ENCODE measurements around the gene ZNF467.

The ZNF467 gene

GRCh38 chr7:149719912-149720335 lies 53.5 kb downstream of the ZNF467 start:
- Histone ChIP-seq H3K4me3 (ENCODE audit: low read length) (no peak overlapping the region), H3K27ac (ENCODE audit: low read length) (no peak overlapping the region), H3K27me3 (ENCODE audit: control insufficient read depth, insufficient read depth, low read length) (no peaks in the 10 kb centered on the region), H3K9me3 (ENCODE audit: control insufficient read depth, insufficient read depth, low read length) (no peaks in the 10 kb centered on the region), H3K4me1 (ENCODE audit: control insufficient read depth, insufficient read depth, low read length) (no peaks in the 10 kb centered on the region; the same call in 1 of the 2 replicates), H3K36me3 (ENCODE audit: control insufficient read depth, insufficient read depth, low read length) (peaks cover 19% of the 10 kb centered on the region)
- WGBS (ENCODE audit: insufficient coverage, insufficient read length) = no CpG with 5 or more reads among the region's 5 CpGs
- no peak for DNase-seq (ENCODE audit: low read depth, low spot score)

- DNase-seq (ENCODE audit: low read depth, low spot score) = no peak
- no peaks in the 10 kb centered on the region; the same call in 1 of the 2 replicates for H3K4me1 ChIP-seq (ENCODE audit: control insufficient read depth, insufficient read depth, low read length)
- H3K9me3 ChIP-seq (ENCODE audit: control insufficient read depth, insufficient read depth, low read length) = no peaks in the 10 kb centered on the region
- H3K27me3 ChIP-seq (ENCODE audit: control insufficient read depth, insufficient read depth, low read length) = no peaks in the 10 kb centered on the region
- H3K36me3 ChIP-seq (ENCODE audit: control insufficient read depth, insufficient read depth, low read length) = peaks cover 18% of the 10 kb centered on the region
- no peak overlapping the region for H3K4me3 ChIP-seq (ENCODE audit: low read length)
- H3K27ac ChIP-seq (ENCODE audit: low read length) = no peak overlapping the region
- WGBS (ENCODE audit: insufficient coverage, insufficient read length) = no CpG with 5 or more reads among the region's 29 CpGs
Measured at GRCh38 chr7:149719050-149719899, 54.1 kb downstream of the ZNF467 start.

- whole genome bisulfite sequencing (ENCODE audit: insufficient coverage, insufficient read length) = no CpG with 5 or more reads among the region's 6 CpGs
- H3K36me3 ChIP-seq (ENCODE audit: control insufficient read depth, insufficient read depth, low read length) = peaks cover 16% of the 10 kb centered on the region
- H3K9me3 ChIP-seq (ENCODE audit: control insufficient read depth, insufficient read depth, low read length) = no peaks in the 10 kb centered on the region
- H3K27ac ChIP-seq (ENCODE audit: low read length) = no peak overlapping the region
- no peaks in the 10 kb centered on the region for H3K27me3 ChIP-seq (ENCODE audit: control insufficient read depth, insufficient read depth, low read length)
- DNase-seq (ENCODE audit: low read depth, low spot score) = no peak
- no peaks in the 10 kb centered on the region; the same call in 1 of the 2 replicates for H3K4me1 ChIP-seq (ENCODE audit: control insufficient read depth, insufficient read depth, low read length)
- H3K4me3 ChIP-seq (ENCODE audit: low read length) = no peak overlapping the region
Measured at GRCh38 chr7:149718730-149719049, 54.7 kb downstream of the ZNF467 start.

- no peak for DNase-seq (ENCODE audit: low read depth, low spot score)
- H3K4me1 ChIP-seq (ENCODE audit: control insufficient read depth, insufficient read depth, low read length) = no peaks in the 10 kb centered on the region; the same call in 1 of the 2 replicates
- no peak overlapping the region for H3K27ac ChIP-seq (ENCODE audit: low read length)
- H3K9me3 ChIP-seq (ENCODE audit: control insufficient read depth, insufficient read depth, low read length) = no peaks in the 10 kb centered on the region
- no peak overlapping the region for H3K4me3 ChIP-seq (ENCODE audit: low read length)
- peaks cover 8% of the 10 kb centered on the region for H3K36me3 ChIP-seq (ENCODE audit: control insufficient read depth, insufficient read depth, low read length)
- WGBS (ENCODE audit: insufficient coverage, insufficient read length) = no CpG with 5 or more reads among the region's 5 CpGs
- H3K27me3 ChIP-seq (ENCODE audit: control insufficient read depth, insufficient read depth, low read length) = no peaks in the 10 kb centered on the region
Measured at GRCh38 chr7:149717481-149717880, 55.9 kb downstream of the ZNF467 start.

- Histone ChIP-seq H3K4me3 (ENCODE audit: low read length) (no peak overlapping the region), H3K36me3 (ENCODE audit: control insufficient read depth, insufficient read depth, low read length) (peaks cover 8% of the 10 kb centered on the region), H3K4me1 (ENCODE audit: control insufficient read depth, insufficient read depth, low read length) (no peaks in the 10 kb centered on the region; the same call in 1 of the 2 replicates), H3K9me3 (ENCODE audit: control insufficient read depth, insufficient read depth, low read length) (no peaks in the 10 kb centered on the region), H3K27ac (ENCODE audit: low read length) (no peak overlapping the region), H3K27me3 (ENCODE audit: control insufficient read depth, insufficient read depth, low read length) (no peaks in the 10 kb centered on the region)
- no peak for DNase-seq (ENCODE audit: low read depth, low spot score)
- no CpG with 5 or more reads among the region's 4 CpGs for WGBS (ENCODE audit: insufficient coverage, insufficient read length)
Measured at GRCh38 chr7:149716932-149717307, 56.5 kb downstream of the ZNF467 start.

- no peaks in the 10 kb centered on the region; the same call in 1 of the 2 replicates for H3K4me1 ChIP-seq (ENCODE audit: control insufficient read depth, insufficient read depth, low read length)
- no CpG with 5 or more reads among the region's 11 CpGs for WGBS (ENCODE audit: insufficient coverage, insufficient read length)
- H3K36me3 ChIP-seq (ENCODE audit: control insufficient read depth, insufficient read depth, low read length) = peaks cover 6% of the 10 kb centered on the region
- no peaks in the 10 kb centered on the region for H3K27me3 ChIP-seq (ENCODE audit: control insufficient read depth, insufficient read depth, low read length)
- no peak overlapping the region for H3K4me3 ChIP-seq (ENCODE audit: low read length)
- DNase-seq (ENCODE audit: low read depth, low spot score) = no peak
- H3K27ac ChIP-seq (ENCODE audit: low read length) = no peak overlapping the region
- H3K9me3 ChIP-seq (ENCODE audit: control insufficient read depth, insufficient read depth, low read length) = no peaks in the 10 kb centered on the region
Measured at GRCh38 chr7:149716007-149716931, 57.1 kb downstream of the ZNF467 start.

- H3K9me3 ChIP-seq (ENCODE audit: control insufficient read depth, insufficient read depth, low read length) = no peaks in the 10 kb centered on the region
- DNase-seq (ENCODE audit: low read depth, low spot score) = no peak
- no CpG with 5 or more reads among the region's 8 CpGs for WGBS (ENCODE audit: insufficient coverage, insufficient read length)
- no peaks in the 10 kb centered on the region; the same call in 1 of the 2 replicates for H3K4me1 ChIP-seq (ENCODE audit: control insufficient read depth, insufficient read depth, low read length)
- no peak overlapping the region for H3K27ac ChIP-seq (ENCODE audit: low read length)
- no peaks in the 10 kb centered on the region for H3K27me3 ChIP-seq (ENCODE audit: control insufficient read depth, insufficient read depth, low read length)
- H3K36me3 ChIP-seq (ENCODE audit: control insufficient read depth, insufficient read depth, low read length) = no peaks in the 10 kb centered on the region; the same call in 1 of the 2 replicates
- H3K4me3 ChIP-seq (ENCODE audit: low read length) = peak overlapping the region; percentile 85; the same call in 1 of the 2 replicates
Measured at GRCh38 chr7:149715476-149715875, 57.9 kb downstream of the ZNF467 start.

- Histone ChIP-seq H3K36me3 (ENCODE audit: control insufficient read depth, insufficient read depth, low read length) (no peaks in the 10 kb centered on the region), H3K4me1 (ENCODE audit: control insufficient read depth, insufficient read depth, low read length) (no peaks in the 10 kb centered on the region; the same call in 1 of the 2 replicates), H3K27ac (ENCODE audit: low read length) (no peak overlapping the region), H3K4me3 (ENCODE audit: low read length) (peak overlapping the region; percentile 85), H3K9me3 (ENCODE audit: control insufficient read depth, insufficient read depth, low read length) (no peaks in the 10 kb centered on the region), H3K27me3 (ENCODE audit: control insufficient read depth, insufficient read depth, low read length) (no peaks in the 10 kb centered on the region)
- DNase-seq (ENCODE audit: low read depth, low spot score) = no peak
- no CpG with 5 or more reads among the region's 48 CpGs for WGBS (ENCODE audit: insufficient coverage, insufficient read length)
Measured at GRCh38 chr7:149714910-149715471, 58.4 kb downstream of the ZNF467 start.

Data from iPS DF 6.9 (cell line).